H1 (cell line): ENCODE measurements around the gene H1-8. TPM values are rescaled to one million over a fixed set of nuclear protein-coding genes. Genes with fewer than 3 reads are reported as not detected.

Source experiments
- HDAC2 ChIP-seq, 2 experiments: fragments of 300-600 bp in 1 of 2; sonication (generic) in 1 of 2; IDR thresholded peaks; 2 replicates each; pipeline ENCODE4 v1.6.1; 2011 to 2012; ENCODE audit warnings: low read depth in 2 of 2, low read length in 2 of 2, mild to moderate bottlenecking in 2 of 2, moderate library complexity in 2 of 2, borderline replicate concordance in 1 of 2, inconsistent platforms in 1 of 2
- SAP30 ChIP-seq: fragments of 300-600 bp; sonication (generic); IDR thresholded peaks from 2 replicates; pipeline ENCODE4 v1.7.1; 2012; ENCODE audit warnings: low read length, moderate library complexity, mild to moderate bottlenecking, inconsistent platforms; ENCODE audit not compliant: insufficient read depth, insufficient replicate concordance
- TAF1 ChIP-seq: IDR thresholded peaks from 2 replicates; pipeline ENCODE4 v1.6.1; 2011; ENCODE audit warnings: mild to moderate bottlenecking, low read depth, low read length
- polyA plus RNA-seq, 7 experiments: library from polyadenylated mRNA; depleted of rRNA in 3 of 7; stranded (reverse) in 5 of 7; unstranded in 2 of 7; fragments of >200 nt in 5 of 7; fragments of 200-250 nt in 2 of 7; gene quantifications; 1 replicate in 5 of 7; 2 replicates in 1 of 7; 4 replicates in 1 of 7; pipeline versions ENCODE4 v1.2.1 to v1.2.3, GENCODE V29; 2011 to 2013; ENCODE audit warnings: missing spikeins in 2 of 7, mixed read lengths in 2 of 7
- total RNA-seq: library from RNA; stranded (reverse); fragmentation: NEBNext Ultra II Directional; extraction: Animal tissue kit (Norgen Biotek cat#: 25700); gene quantifications from 2 replicates; pipeline ENCODE4 v1.2.1, GENCODE V29; 2021
- TF ChIP-seq, protein P1 (sequence below), 3 experiments: IDR thresholded peaks; 1 replicate in 2 of 3; 2 replicates in 1 of 3; pipeline versions ENCODE4 v1.5.1 to v1.6.1; 2011; ENCODE audit warnings: low read length in 3 of 3, mild to moderate bottlenecking in 3 of 3, inconsistent platforms in 2 of 3, low read depth in 1 of 3, moderate library complexity in 1 of 3; ENCODE audit not compliant: insufficient read depth in 1 of 3; ENCODE audit errors: control extremely low read depth in 1 of 3

The H1-8 gene
- total and polyA plus RNA-seq, 2 of the 8 experiments (the other 6 are each of a cell fraction or from before 2014, with no cell fraction given): not detected

DNA sequence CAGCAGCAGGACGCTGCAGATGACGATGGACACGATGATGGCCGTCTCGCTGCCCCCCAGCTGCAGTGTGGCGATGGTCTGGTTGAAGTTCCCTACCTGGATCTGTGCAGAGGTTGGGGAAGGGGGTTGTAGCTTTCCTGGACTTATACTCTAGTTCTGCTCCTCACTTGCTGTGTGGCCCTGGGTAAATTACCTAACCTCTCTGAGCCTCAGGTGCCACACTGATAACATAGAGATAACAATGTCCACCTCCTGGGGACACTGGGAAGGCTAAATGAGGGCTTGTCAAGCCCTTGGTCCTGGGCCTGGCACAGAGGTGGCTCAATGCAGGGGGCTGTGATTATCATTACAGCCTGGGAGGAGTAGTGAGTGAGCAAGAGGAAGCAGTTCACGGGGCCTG, 26.9 kb downstream of the H1-8 start (continued):
- TF ChIP-seq HDAC2 (IDR thresholded peaks at IDR 0.05; ENCODE audit: borderline replicate concordance in 1 of 2, low read depth in 2 of 2, low read length in 2 of 2) (no peak), SAP30 (no peak), TAF1 (no peak)
- TF ChIP-seq, protein P1, sequence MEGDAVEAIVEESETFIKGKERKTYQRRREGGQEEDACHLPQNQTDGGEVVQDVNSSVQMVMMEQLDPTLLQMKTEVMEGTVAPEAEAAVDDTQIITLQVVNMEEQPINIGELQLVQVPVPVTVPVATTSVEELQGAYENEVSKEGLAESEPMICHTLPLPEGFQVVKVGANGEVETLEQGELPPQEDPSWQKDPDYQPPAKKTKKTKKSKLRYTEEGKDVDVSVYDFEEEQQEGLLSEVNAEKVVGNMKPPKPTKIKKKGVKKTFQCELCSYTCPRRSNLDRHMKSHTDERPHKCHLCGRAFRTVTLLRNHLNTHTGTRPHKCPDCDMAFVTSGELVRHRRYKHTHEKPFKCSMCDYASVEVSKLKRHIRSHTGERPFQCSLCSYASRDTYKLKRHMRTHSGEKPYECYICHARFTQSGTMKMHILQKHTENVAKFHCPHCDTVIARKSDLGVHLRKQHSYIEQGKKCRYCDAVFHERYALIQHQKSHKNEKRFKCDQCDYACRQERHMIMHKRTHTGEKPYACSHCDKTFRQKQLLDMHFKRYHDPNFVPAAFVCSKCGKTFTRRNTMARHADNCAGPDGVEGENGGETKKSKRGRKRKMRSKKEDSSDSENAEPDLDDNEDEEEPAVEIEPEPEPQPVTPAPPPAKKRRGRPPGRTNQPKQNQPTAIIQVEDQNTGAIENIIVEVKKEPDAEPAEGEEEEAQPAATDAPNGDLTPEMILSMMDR (IDR thresholded peaks at IDR 0.05; ENCODE audit: control extremely low read depth in 1 of 3, insufficient read depth in 1 of 3, low read depth in 1 of 3, low read length in 3 of 3): no peak
